Natural killer cell treated with Interleukin-12 subunit alpha and Interleukin-12 subunit beta and Interleukin-15 and Interleukin-18, amount 100 ng/mL, for 72 hours (primary cell): ENCODE results near the gene HMCN1. TPM values are rescaled to one million over a fixed set of nuclear protein-coding genes. Genes with fewer than 3 reads are reported as not detected.

ENCODE experiments used
- ATAC-seq, 2 donors: fragments of 150-1000 bp; cut with Tn5 transposase in 1 of 2; sonication (Bioruptor Pico), chemical (Tn5 transposase) in 1 of 2; 2 replicates each; pipeline ENCODE4 v1.10.0; 2021
- DNase-seq: peaks from one replicate; pipeline ENCODE4 v3.0.0; 2022; ENCODE audit warnings: low spot score
- H3K27ac Mint-ChIP-seq, 2 donors: 1 replicate in 1 of 2; 2 replicates in 1 of 2; pipeline ENCODE4 v1.8.0; 2022; ENCODE audit warnings: mixed read lengths in 2 of 2, mild to moderate bottlenecking in 1 of 2, moderate library complexity in 1 of 2
- H3K27me3 Mint-ChIP-seq, 2 donors: 1 replicate in 1 of 2; 2 replicates in 1 of 2; pipeline ENCODE4 v1.8.0; 2022; ENCODE audit warnings: mixed read lengths in 2 of 2
- H3K36me3 Mint-ChIP-seq: one replicate; pipeline ENCODE4 v1.8.0; 2022; ENCODE audit warnings: mixed read lengths
- H3K4me1 Mint-ChIP-seq, 2 donors: 1 replicate in 1 of 2; 2 replicates in 1 of 2; pipeline ENCODE4 v1.8.0; 2022; ENCODE audit warnings: low read depth in 2 of 2, mixed read lengths in 2 of 2, mild to moderate bottlenecking in 1 of 2
- H3K4me3 Mint-ChIP-seq: one replicate; pipeline ENCODE4 v1.8.0; 2022; ENCODE audit warnings: mixed read lengths
- H3K9me3 Mint-ChIP-seq: 2 replicates; pipeline ENCODE4 v1.8.0; 2022; ENCODE audit warnings: mixed read lengths
- total RNA-seq, 2 donors: library from RNA; stranded (reverse); gene quantifications; one replicate each; pipeline ENCODE4 v1.2.3, GENCODE V29; 2022

The HMCN1 gene
- total RNA-seq, 2 donors from 2014 or later: 1.1 to 1.4 TPM

DNA sequence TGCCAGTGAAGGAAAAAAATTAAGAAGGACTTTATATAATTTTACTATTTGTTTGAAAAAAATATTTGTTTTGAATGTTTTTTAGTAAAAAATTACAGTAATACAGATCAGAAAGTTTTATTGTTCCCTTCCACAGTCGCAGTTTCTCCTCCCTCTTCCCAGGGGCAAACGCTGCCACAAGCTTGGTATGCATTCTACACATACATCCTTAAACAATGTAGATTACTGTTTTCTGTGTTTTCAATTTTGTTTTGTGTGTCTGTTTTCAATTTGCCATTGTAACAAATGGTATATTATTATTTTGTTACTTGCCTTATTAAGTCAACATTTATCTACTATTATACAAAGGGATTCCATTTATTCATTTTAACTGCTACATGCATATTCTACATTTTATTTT is 257.1 kb downstream of the HMCN1 start:
- no peaks in the 10 kb centered on the region for H3K36me3 Mint-ChIP-seq
- H3K27me3 Mint-ChIP-seq: peaks cover 0 to 3% of the 10 kb centered on the region in 2 donors
- no peak for DNase-seq
- H3K27ac Mint-ChIP-seq: no peak overlapping the region
- ATAC-seq: no peak
- H3K9me3 Mint-ChIP-seq: peaks cover 7% of the 10 kb centered on the region
- H3K4me1 Mint-ChIP-seq: peaks cover 3 to 9% of the 10 kb centered on the region in 2 donors
- no peak overlapping the region for H3K4me3 Mint-ChIP-seq

GRCh38 chr1:185996211-185996610 is 262.0 kb downstream of the HMCN1 start:
- Mint-ChIP-seq H3K27ac (no peak overlapping the region), H3K4me1 (no peaks in the 10 kb centered on the region), H3K27me3 (peaks cover 0 to 10% of the 10 kb centered on the region in 2 donors), H3K9me3 (peaks cover 9% of the 10 kb centered on the region), H3K36me3 (no peaks in the 10 kb centered on the region), H3K4me3 (no peak overlapping the region)
- no peak for DNase-seq
- ATAC-seq: no peak

GRCh38 chr1:185998391-185998790 is 264.2 kb downstream of the HMCN1 start:
- no peaks in the 10 kb centered on the region for H3K4me1 Mint-ChIP-seq

DNA sequence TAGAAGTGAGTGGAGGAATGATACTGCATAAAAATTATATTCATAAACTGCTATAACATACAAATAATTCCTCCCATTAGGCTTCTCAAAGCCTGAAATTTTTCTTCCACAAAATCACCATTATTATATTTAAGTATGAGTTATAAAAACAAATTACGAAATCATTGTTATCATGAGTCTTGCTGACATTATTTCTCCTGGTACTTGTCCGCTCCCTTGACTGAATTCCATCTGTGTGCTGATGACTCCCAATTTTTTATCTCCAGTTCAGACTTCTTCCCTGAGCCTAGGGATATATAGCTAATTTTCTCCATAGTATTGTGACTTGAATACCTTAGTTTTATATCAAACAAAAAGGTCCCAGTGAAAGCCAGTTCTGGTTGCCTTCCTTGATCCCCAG is 268.2 kb downstream of the HMCN1 start:
- Mint-ChIP-seq H3K4me1 (no peaks in the 10 kb centered on the region), H3K4me3 (no peak overlapping the region), H3K27ac (no peak overlapping the region), H3K9me3 (peaks cover 3% of the 10 kb centered on the region), H3K27me3 (no peaks in the 10 kb centered on the region), H3K36me3 (no peaks in the 10 kb centered on the region)
- DNase-seq (no peak), ATAC-seq (no peak)

More at GRCh38 chr1:185998391-185998790, 264.2 kb downstream of the HMCN1 start:
- H3K36me3 Mint-ChIP-seq: no peaks in the 10 kb centered on the region
- DNase-seq: no peak
- H3K4me3 Mint-ChIP-seq: no peak overlapping the region
- ATAC-seq: no peak
- peaks cover 0 to 10% of the 10 kb centered on the region in 2 donors for H3K27me3 Mint-ChIP-seq
- H3K9me3 Mint-ChIP-seq: peaks cover 9% of the 10 kb centered on the region
- no peak overlapping the region for H3K27ac Mint-ChIP-seq

DNA sequence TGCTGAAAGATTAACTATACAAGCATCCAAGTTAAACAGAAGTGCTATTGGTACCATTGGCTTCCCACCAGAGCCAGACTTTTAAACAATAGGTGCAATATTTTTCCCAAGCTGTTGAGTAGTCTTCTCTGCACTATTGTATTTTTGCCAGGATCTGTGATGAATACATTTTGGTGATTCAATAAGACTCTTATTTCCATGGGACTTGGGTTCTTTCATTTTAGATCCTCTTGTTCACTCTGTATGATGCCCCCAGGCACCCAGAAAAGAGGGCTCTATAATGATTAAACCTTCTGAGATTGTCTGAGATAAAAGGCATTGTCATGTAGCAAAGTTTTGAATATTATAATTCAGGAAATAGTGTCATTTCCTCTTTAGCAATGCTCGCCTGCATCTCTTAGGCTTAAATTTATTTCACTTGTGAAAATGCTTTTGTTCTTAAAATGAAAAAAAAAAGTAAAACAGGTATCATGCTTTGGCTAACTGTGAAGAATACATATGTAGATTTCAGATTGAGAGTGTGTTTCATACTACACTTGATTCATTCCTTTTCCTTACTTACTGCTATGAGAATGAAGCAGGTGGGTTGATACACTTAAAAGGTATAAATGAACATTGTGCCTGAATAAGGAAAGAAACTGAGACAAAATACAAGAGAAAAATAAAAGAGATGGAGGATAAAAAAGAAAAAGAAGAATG is 275.0 kb downstream of the HMCN1 start:
- no peak for ATAC-seq
- H3K4me3 Mint-ChIP-seq: no peak overlapping the region
- no peak overlapping the region for H3K27ac Mint-ChIP-seq
- DNase-seq: no peak
- H3K36me3 Mint-ChIP-seq: no peaks in the 10 kb centered on the region
- H3K9me3 Mint-ChIP-seq: peaks cover 3% of the 10 kb centered on the region
- H3K4me1 Mint-ChIP-seq: no peaks in the 10 kb centered on the region
- H3K27me3 Mint-ChIP-seq: no peaks in the 10 kb centered on the region

DNA sequence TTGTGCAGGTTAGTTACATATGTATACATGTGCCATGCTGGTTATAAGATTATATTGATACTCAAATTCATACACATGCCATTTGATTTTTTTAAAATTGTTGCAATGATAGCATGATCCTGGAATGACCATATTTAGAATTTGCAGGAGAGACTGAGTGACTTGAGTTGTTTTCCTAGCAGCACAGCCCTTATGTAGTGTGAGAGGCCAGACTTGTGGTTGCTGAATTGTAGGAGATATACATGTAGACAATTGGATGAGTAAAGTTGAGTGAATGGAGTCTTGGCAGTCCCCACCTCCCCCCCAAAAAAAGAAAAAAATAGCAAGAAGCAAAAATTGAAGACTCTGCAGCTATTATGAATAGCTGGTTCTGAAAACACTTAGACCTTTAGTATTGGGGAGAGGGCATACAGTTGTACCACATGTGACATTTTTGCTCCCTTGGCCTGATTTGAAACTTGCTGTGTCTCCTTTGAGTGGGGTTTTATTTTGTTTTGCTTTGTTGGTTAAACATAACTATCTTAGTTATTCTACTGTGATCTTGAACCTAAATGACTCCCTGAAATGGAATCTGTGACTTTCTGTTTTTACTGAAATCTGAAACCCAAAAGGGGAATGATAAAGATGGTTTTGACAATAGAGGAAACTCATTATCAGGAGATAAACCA is 280.3 kb downstream of the HMCN1 start:
- Mint-ChIP-seq H3K9me3 (peaks cover 3% of the 10 kb centered on the region), H3K27me3 (no peaks in the 10 kb centered on the region), H3K4me3 (no peak overlapping the region), H3K4me1 (no peaks in the 10 kb centered on the region), H3K36me3 (no peaks in the 10 kb centered on the region), H3K27ac (no peak overlapping the region)
- ATAC-seq (no peak), DNase-seq (no peak)

DNA sequence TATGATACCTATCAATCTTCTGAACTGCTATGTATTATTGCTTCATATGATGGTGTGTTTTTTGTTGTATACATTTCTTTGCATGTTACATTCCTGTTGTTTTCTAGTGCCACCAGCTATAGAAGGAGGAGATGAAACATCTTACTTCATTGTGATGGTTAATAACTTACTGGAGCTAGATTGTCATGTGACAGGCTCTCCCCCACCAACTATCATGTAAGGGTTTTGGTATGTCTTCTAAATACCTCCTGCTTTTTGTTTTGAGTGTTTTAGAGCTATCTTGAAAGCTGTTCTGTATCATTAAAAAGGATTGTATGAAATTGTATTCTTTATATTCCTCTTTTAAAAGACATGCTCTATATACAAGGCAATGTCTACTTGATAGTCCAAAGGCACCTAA is 282.7 kb downstream of the HMCN1 start:
- DNase-seq: no peak
- H3K4me3 Mint-ChIP-seq: no peak overlapping the region

GRCh38 chr1:186022184-186022583 is 288.0 kb downstream of the HMCN1 start:
- no peaks in the 10 kb centered on the region for H3K4me1 Mint-ChIP-seq
- DNase-seq: no peak
- H3K27ac Mint-ChIP-seq: no peak overlapping the region
- H3K9me3 Mint-ChIP-seq: peaks cover 7% of the 10 kb centered on the region
- no peaks in the 10 kb centered on the region for H3K27me3 Mint-ChIP-seq
- H3K36me3 Mint-ChIP-seq: no peaks in the 10 kb centered on the region
- H3K4me3 Mint-ChIP-seq: no peak overlapping the region
- no peak for ATAC-seq

More for the DNA sequence above, 282.7 kb downstream of the HMCN1 start:
- no peak for ATAC-seq
- Mint-ChIP-seq H3K9me3 (peaks cover 3% of the 10 kb centered on the region), H3K36me3 (no peaks in the 10 kb centered on the region), H3K27ac (no peak overlapping the region), H3K4me1 (no peaks in the 10 kb centered on the region), H3K27me3 (no peaks in the 10 kb centered on the region)

DNA sequence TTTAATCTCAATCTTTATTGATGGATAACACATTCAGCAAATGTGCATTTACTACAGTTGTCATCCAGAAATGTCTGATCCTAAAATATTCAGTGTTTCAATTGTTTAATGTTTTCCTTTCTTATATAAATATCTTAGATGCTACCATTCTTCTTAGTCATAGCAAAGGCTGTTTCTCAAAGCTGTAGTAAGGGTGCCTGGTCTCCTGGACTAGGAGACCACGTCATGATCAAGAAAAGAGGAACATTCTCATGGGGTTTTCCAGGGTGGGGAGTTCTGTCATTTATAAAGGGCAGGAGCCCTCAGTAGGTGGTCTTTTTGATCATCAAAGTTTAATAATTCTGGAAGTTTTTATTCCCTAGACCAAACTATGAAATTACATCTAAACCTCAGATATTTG is 292.8 kb downstream of the HMCN1 start:
- H3K4me3 Mint-ChIP-seq: no peak overlapping the region
- no peaks in the 10 kb centered on the region for H3K36me3 Mint-ChIP-seq
- no peaks in the 10 kb centered on the region for H3K27me3 Mint-ChIP-seq
- no peak for DNase-seq
- H3K4me1 Mint-ChIP-seq: no peaks in the 10 kb centered on the region
- H3K9me3 Mint-ChIP-seq: peaks cover 7% of the 10 kb centered on the region
- no peak for ATAC-seq
- H3K27ac Mint-ChIP-seq: no peak overlapping the region

GRCh38 chr1:186027621-186028020 is 293.4 kb downstream of the HMCN1 start:
- no peak overlapping the region for H3K4me3 Mint-ChIP-seq
- no peaks in the 10 kb centered on the region for H3K36me3 Mint-ChIP-seq
- no peak overlapping the region for H3K27ac Mint-ChIP-seq
- peaks cover 11% of the 10 kb centered on the region for H3K9me3 Mint-ChIP-seq
- no peaks in the 10 kb centered on the region for H3K4me1 Mint-ChIP-seq
- DNase-seq: no peak
- no peaks in the 10 kb centered on the region for H3K27me3 Mint-ChIP-seq
- ATAC-seq: no peak

DNA sequence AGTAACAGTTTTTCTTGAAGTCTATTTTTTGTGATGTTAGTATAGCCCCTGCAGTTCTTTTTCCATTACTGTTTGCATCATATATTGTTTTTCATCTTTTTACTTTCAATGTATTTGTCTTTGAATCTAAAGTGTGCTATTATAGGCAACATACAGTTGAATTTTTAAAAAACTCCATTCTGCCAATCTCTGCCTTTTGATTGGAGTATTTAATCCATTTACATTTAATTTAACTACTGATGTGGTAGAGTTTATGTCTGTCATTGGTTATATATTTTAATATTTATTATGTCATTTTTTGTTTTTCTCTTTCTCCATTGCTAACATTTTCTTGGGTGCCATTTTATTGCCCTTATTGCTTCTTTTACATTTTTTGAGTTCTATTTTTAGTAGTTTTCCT is 296.3 kb downstream of the HMCN1 start:
- no peak for ATAC-seq
- no peak overlapping the region for H3K27ac Mint-ChIP-seq
- DNase-seq: no peak

DNA sequence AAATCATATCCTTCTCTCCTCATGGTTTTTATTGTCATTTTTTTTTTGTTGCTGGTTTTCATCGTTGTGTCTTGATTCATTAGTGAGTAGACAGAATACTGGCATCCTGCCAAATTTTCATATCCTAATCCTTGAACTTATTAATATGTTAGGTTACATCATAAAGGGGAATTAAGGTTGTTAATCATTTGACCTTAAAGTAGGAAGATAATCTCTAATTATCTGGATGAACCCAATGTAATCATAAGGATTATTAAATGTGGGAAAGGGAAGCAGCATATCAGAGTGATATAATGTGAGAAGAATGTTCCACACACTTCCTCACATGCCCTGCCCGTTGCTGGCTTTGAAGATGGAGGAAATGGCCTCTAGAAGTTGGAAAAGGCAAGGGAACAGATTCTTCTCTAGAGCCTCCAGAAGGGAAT is 299.7 kb downstream of the HMCN1 start:
- DNase-seq: no peak
- H3K9me3 Mint-ChIP-seq: peaks cover 5% of the 10 kb centered on the region
- H3K36me3 Mint-ChIP-seq: no peaks in the 10 kb centered on the region
- H3K4me3 Mint-ChIP-seq: no peak overlapping the region
- H3K27ac Mint-ChIP-seq: no peak overlapping the region
- ATAC-seq: no peak
- no peaks in the 10 kb centered on the region for H3K27me3 Mint-ChIP-seq
- no peaks in the 10 kb centered on the region for H3K4me1 Mint-ChIP-seq

More for the DNA sequence above, 296.3 kb downstream of the HMCN1 start:
- no peaks in the 10 kb centered on the region for H3K36me3 Mint-ChIP-seq
- H3K27me3 Mint-ChIP-seq: no peaks in the 10 kb centered on the region
- no peak overlapping the region for H3K4me3 Mint-ChIP-seq
- H3K9me3 Mint-ChIP-seq: peaks cover 6% of the 10 kb centered on the region
- no peaks in the 10 kb centered on the region for H3K4me1 Mint-ChIP-seq

- no peak overlapping the region for H3K4me3 Mint-ChIP-seq
- ATAC-seq (no peak), DNase-seq (no peak)
- peaks cover 0 to 9% of the 10 kb centered on the region in 2 donors for H3K27me3 Mint-ChIP-seq
- H3K9me3 Mint-ChIP-seq: peaks cover 5% of the 10 kb centered on the region
- no peak overlapping the region for H3K27ac Mint-ChIP-seq
- no peaks in the 10 kb centered on the region for H3K4me1 Mint-ChIP-seq
- H3K36me3 Mint-ChIP-seq: no peaks in the 10 kb centered on the region
Observed at GRCh38 chr1:186042230-186042629, 308.0 kb downstream of the HMCN1 start.

GRCh38 chr1:186043296-186043695 is 309.1 kb downstream of the HMCN1 start:
- ATAC-seq: no peak
- no peak overlapping the region for H3K27ac Mint-ChIP-seq

More at GRCh38 chr1:186043296-186043695, 309.1 kb downstream of the HMCN1 start:
- Mint-ChIP-seq H3K36me3 (no peaks in the 10 kb centered on the region), H3K27me3 (peaks cover 0 to 10% of the 10 kb centered on the region in 2 donors), H3K4me3 (no peak overlapping the region), H3K9me3 (peaks cover 5% of the 10 kb centered on the region), H3K4me1 (no peaks in the 10 kb centered on the region)
- no peak for DNase-seq
